Immature natural killer cell (primary cell): Measurements from ENCODE around the gene GREB1. TPM values are rescaled to one million over a fixed set of nuclear protein-coding genes. Genes with fewer than 3 reads are reported as not detected.

Source experiments
- DNase-seq, 3 donors: peaks; one replicate each; pipeline ENCODE4 v3.0.0; 2022; ENCODE audit warnings: mixed read lengths in 1 of 3
- H3K27ac Mint-ChIP-seq, 6 donors: one replicate each; pipeline ENCODE4 v1.8.0; 2020; ENCODE audit warnings: mixed read lengths in 6 of 6, mild to moderate bottlenecking in 5 of 6, inconsistent platforms in 4 of 6, moderate library complexity in 3 of 6
- H3K27me3 Mint-ChIP-seq, 3 donors: one replicate each; pipeline ENCODE4 v1.8.0; 2020 to 2021; ENCODE audit warnings: low read depth in 3 of 3, mild to moderate bottlenecking in 3 of 3, mixed read lengths in 3 of 3, moderate library complexity in 3 of 3, inconsistent platforms in 1 of 3
- H3K36me3 Mint-ChIP-seq, 3 donors: one replicate each; pipeline ENCODE4 v1.8.0; 2020; ENCODE audit warnings: mixed read lengths in 3 of 3, inconsistent platforms in 2 of 3, mild to moderate bottlenecking in 2 of 3
- H3K4me1 Mint-ChIP-seq, 2 donors: one replicate each; pipeline ENCODE4 v1.8.0; 2020; ENCODE audit warnings: inconsistent platforms in 2 of 2, mild to moderate bottlenecking in 2 of 2, mixed read lengths in 2 of 2, moderate library complexity in 1 of 2
- H3K4me3 Mint-ChIP-seq, 5 donors: one replicate each; pipeline ENCODE4 v1.8.0; 2020; ENCODE audit warnings: mild to moderate bottlenecking in 5 of 5, mixed read lengths in 5 of 5, inconsistent platforms in 3 of 5, moderate library complexity in 3 of 5
- H3K9me3 Mint-ChIP-seq, 6 donors: one replicate each; pipeline ENCODE4 v1.8.0; 2020; ENCODE audit warnings: mild to moderate bottlenecking in 6 of 6, mixed read lengths in 6 of 6, inconsistent platforms in 4 of 6, moderate library complexity in 3 of 6
- polyA plus RNA-seq, 3 donors: library from polyadenylated mRNA; unstranded; fragments of 300-500 nt; fragmentation: Illumina TruSeq; gene quantifications; one replicate each; pipeline ENCODE4 v1.2.3, GENCODE V29; 2021

Gene GREB1
- polyA plus RNA-seq, 3 donors from 2014 or later = 0.41 TPM; not detected in 2

- Mint-ChIP-seq H3K9me3 (no peaks in the 10 kb centered on the region), H3K27me3 (peaks cover 2 to 6% (median 2%) of the 10 kb centered on the region in 3 donors), H3K4me1 (no peaks in the 10 kb centered on the region), H3K27ac (no peak overlapping the region), H3K4me3 (no peak overlapping the region), H3K36me3 (no peaks in the 10 kb centered on the region)
- DNase-seq = no peak
Measured at GRCh38 chr2:11516984-11517648, 16.7 kb upstream of the GREB1 start.

- no peak for DNase-seq
- no peaks in the 10 kb centered on the region for H3K9me3 Mint-ChIP-seq
- no peak overlapping the region for H3K27ac Mint-ChIP-seq
- no peak overlapping the region for H3K4me3 Mint-ChIP-seq
- H3K36me3 Mint-ChIP-seq = no peaks in the 10 kb centered on the region
- H3K27me3 Mint-ChIP-seq = peaks cover 2 to 6% (median 2%) of the 10 kb centered on the region in 3 donors
- no peaks in the 10 kb centered on the region for H3K4me1 Mint-ChIP-seq
Measured at GRCh38 chr2:11517906-11518305, 15.9 kb upstream of the GREB1 start.

- no peak overlapping the region for H3K27ac Mint-ChIP-seq
- H3K36me3 Mint-ChIP-seq = no peaks in the 10 kb centered on the region
- peaks cover 2 to 4% (median 3%) of the 10 kb centered on the region in 3 donors for H3K27me3 Mint-ChIP-seq
- H3K4me3 Mint-ChIP-seq = no peak overlapping the region
- no peaks in the 10 kb centered on the region for H3K9me3 Mint-ChIP-seq
- no peak for DNase-seq
- H3K4me1 Mint-ChIP-seq = no peaks in the 10 kb centered on the region
Measured at GRCh38 chr2:11520092-11520693, 13.7 kb upstream of the GREB1 start.

GRCh38 chr2:11521775-11522174 is 12.1 kb upstream of the GREB1 start:
- no peak overlapping the region for H3K4me3 Mint-ChIP-seq
- no peaks in the 10 kb centered on the region for H3K9me3 Mint-ChIP-seq
- DNase-seq = no peak
- no peaks in the 10 kb centered on the region for H3K4me1 Mint-ChIP-seq
- H3K36me3 Mint-ChIP-seq = no peaks in the 10 kb centered on the region
- peaks cover 0 to 3% (median 0%) of the 10 kb centered on the region in 3 donors for H3K27me3 Mint-ChIP-seq
- H3K27ac Mint-ChIP-seq = no peak overlapping the region

GRCh38 chr2:11524470-11524869 is 9.4 kb upstream of the GREB1 start:
- Mint-ChIP-seq H3K27ac (no peak overlapping the region), H3K36me3 (no peaks in the 10 kb centered on the region), H3K4me1 (no peaks in the 10 kb centered on the region), H3K9me3 (no peaks in the 10 kb centered on the region), H3K27me3 (peaks cover 0 to 1% (median 0%) of the 10 kb centered on the region in 3 donors), H3K4me3 (no peak overlapping the region)
- DNase-seq = no peak

GRCh38 chr2:11525762-11526161 is 8.1 kb upstream of the GREB1 start:
- DNase-seq = no peak
- Mint-ChIP-seq H3K27ac (no peak overlapping the region), H3K9me3 (no peaks in the 10 kb centered on the region), H3K4me1 (no peaks in the 10 kb centered on the region), H3K4me3 (no peak overlapping the region), H3K36me3 (no peaks in the 10 kb centered on the region), H3K27me3 (peaks cover 0 to 1% (median 0%) of the 10 kb centered on the region in 3 donors)

GRCh38 chr2:11527001-11527400 is 6.8 kb upstream of the GREB1 start:
- H3K9me3 Mint-ChIP-seq = peaks cover 0 to 2% (median 0%) of the 10 kb centered on the region in 6 donors
- no peak overlapping the region for H3K27ac Mint-ChIP-seq
- peaks cover 0 to 1% (median 0%) of the 10 kb centered on the region in 3 donors for H3K27me3 Mint-ChIP-seq
- H3K4me1 Mint-ChIP-seq = no peaks in the 10 kb centered on the region
- H3K36me3 Mint-ChIP-seq = no peaks in the 10 kb centered on the region
- no peak overlapping the region for H3K4me3 Mint-ChIP-seq
- DNase-seq = no peak

- H3K27ac Mint-ChIP-seq = no peak overlapping the region
- no peaks in the 10 kb centered on the region for H3K4me1 Mint-ChIP-seq
- H3K9me3 Mint-ChIP-seq = peaks cover 0 to 2% (median 0%) of the 10 kb centered on the region in 6 donors
- no peak overlapping the region for H3K4me3 Mint-ChIP-seq
- H3K27me3 Mint-ChIP-seq = peaks cover 1 to 4% (median 3%) of the 10 kb centered on the region in 3 donors
- no peaks in the 10 kb centered on the region for H3K36me3 Mint-ChIP-seq
- DNase-seq = no peak
Measured at GRCh38 chr2:11528228-11528627, 5.6 kb upstream of the GREB1 start.

GRCh38 chr2:11530864-11531465 is 2.9 kb upstream of the GREB1 start:
- Mint-ChIP-seq H3K36me3 (no peaks in the 10 kb centered on the region), H3K27ac (no peak overlapping the region), H3K4me3 (no peak overlapping the region), H3K27me3 (peaks cover 0 to 7% (median 7%) of the 10 kb centered on the region in 3 donors), H3K9me3 (peaks cover 0 to 2% (median 0%) of the 10 kb centered on the region in 6 donors), H3K4me1 (no peaks in the 10 kb centered on the region)
- DNase-seq = no peak

GRCh38 chr2:11532416-11533055 is 1.3 kb upstream of the GREB1 start:
- H3K4me1 Mint-ChIP-seq = no peaks in the 10 kb centered on the region
- H3K27ac Mint-ChIP-seq = no peak overlapping the region
- no peak for DNase-seq
- H3K36me3 Mint-ChIP-seq = no peaks in the 10 kb centered on the region
- no peak overlapping the region for H3K4me3 Mint-ChIP-seq
- H3K9me3 Mint-ChIP-seq = peaks cover 0 to 2% (median 0%) of the 10 kb centered on the region in 6 donors
- peaks cover 0 to 7% (median 7%) of the 10 kb centered on the region in 3 donors for H3K27me3 Mint-ChIP-seq

- Mint-ChIP-seq H3K27ac (no peak overlapping the region), H3K9me3 (peaks cover 0 to 2% (median 0%) of the 10 kb centered on the region in 6 donors), H3K4me1 (no peaks in the 10 kb centered on the region), H3K4me3 (no peak overlapping the region), H3K27me3 (peaks cover 0 to 9% (median 7%) of the 10 kb centered on the region in 3 donors), H3K36me3 (no peaks in the 10 kb centered on the region)
- no peak for DNase-seq
Measured at GRCh38 chr2:11534071-11534745, 363 bp downstream of the GREB1 start.

GRCh38 chr2:11534746-11535484 is 1.1 kb downstream of the GREB1 start:
- peaks cover 0 to 12% (median 7%) of the 10 kb centered on the region in 3 donors for H3K27me3 Mint-ChIP-seq
- DNase-seq = no peak
- H3K27ac Mint-ChIP-seq = no peak overlapping the region
- no peaks in the 10 kb centered on the region for H3K4me1 Mint-ChIP-seq
- peaks cover 0 to 2% (median 0%) of the 10 kb centered on the region in 6 donors for H3K9me3 Mint-ChIP-seq
- H3K36me3 Mint-ChIP-seq = no peaks in the 10 kb centered on the region
- no peak overlapping the region for H3K4me3 Mint-ChIP-seq

- no peak for DNase-seq
- Mint-ChIP-seq H3K27me3 (peaks cover 0 to 13% (median 7%) of the 10 kb centered on the region in 3 donors), H3K27ac (no peak overlapping the region), H3K9me3 (peaks cover 0 to 2% (median 0%) of the 10 kb centered on the region in 6 donors), H3K4me3 (no peak overlapping the region), H3K36me3 (no peaks in the 10 kb centered on the region), H3K4me1 (no peaks in the 10 kb centered on the region)
Measured at GRCh38 chr2:11535899-11536344, 2.1 kb downstream of the GREB1 start.
